Measurements from ENCODE around the gene RBM28.

The RBM28 gene

DNA sequence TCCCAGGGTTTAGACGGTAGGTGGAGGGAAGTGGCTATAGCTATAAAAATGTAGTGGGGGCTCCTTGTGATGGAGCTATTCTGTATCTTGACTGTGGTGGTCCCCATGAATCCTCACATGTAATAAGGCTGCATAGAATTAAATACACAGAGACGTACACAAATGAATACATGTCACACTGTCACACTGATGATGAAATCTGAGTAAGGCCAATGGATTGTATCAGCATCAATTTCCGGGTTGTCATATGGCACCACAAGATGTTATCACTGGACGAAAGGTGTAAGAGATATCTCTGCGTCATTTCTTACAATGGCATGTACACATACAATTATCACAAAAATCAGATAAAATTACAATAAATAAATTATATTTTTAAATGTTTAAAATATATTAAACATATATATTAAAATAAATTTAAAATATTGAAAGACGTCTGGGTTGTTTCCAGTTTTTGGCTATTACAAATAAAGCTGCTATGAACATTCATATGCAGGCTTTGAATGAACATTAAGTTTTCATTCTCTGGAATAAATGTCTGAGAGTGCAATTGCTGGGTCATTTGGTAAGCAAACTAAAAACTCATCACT is 64.5 kb downstream of the RBM28 start:
- no peak for DNase-seq

DNA sequence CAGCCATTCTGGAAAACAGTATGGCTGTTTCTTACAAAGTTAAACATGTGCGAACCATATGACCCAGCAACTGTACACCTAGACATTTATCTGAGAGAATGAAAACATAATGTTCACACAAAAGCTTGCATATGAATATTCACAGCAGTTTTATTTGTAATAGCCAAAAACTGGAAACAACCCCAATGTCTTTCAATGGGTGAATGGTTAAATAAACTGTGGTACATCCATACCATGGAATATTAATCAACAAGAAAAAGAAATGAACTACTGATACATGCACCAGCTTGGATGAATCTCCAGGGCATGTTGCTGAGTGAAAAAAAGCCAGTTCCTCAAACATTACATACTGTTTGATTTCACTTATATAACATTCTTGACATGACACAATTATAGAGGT is 65.3 kb downstream of the RBM28 start:
- no peak for DNase-seq

DNA sequence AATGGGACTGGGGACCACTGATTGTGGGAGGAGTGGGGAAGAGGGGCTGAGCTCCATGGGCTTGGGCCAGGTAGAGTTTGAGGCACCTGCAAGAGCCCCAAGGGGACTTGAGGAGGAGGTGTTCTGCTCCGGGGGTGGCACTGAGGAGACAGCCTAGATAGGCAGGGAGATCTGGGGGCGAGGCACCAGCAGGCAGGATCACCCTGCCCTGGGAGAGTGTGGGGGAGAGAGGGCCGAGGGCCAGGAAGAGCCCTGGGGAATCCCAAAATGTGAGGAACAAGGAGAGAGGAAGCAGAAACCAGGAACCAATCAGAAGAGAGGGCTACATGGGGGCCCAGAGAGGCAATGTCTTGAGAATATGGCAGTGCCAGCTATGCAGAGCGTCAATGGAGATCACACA is 68.0 kb downstream of the RBM28 start:
- no peak for DNase-seq

DNA sequence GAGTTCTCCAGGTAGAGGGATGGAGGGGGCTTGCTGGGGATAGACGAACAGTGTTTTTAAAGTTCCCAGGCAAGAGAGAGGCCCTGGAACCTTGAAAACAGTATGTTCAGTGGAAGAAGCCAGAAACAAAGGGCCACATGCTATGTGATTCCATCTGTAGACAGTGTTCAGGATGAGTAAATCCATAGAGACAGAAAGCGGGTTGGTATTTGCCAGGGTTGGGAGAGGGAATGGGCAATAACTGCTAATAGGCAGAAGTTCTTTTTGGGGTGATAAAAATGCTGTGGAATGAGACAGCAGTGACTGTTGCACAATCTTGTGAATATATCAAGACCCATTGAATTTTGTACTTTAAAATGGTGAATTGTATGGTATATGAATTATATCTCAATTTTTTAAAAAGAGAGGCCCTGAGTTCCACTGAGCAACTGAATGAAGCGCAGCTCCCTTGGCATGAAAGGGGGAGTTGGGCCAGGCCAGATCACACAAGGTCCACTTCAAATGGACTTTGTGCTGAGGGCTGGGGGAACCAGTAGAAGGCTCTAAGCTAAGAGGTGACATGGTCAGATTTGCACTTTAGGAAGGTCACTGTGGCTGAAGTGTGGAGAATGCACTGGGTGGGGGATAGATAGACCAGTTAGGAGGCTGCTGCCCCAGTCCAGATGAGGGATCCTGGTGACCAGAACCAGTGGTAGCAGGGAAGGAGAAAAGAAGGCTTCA is 68.7 kb downstream of the RBM28 start:
- DNase-seq, result no peak

DNA sequence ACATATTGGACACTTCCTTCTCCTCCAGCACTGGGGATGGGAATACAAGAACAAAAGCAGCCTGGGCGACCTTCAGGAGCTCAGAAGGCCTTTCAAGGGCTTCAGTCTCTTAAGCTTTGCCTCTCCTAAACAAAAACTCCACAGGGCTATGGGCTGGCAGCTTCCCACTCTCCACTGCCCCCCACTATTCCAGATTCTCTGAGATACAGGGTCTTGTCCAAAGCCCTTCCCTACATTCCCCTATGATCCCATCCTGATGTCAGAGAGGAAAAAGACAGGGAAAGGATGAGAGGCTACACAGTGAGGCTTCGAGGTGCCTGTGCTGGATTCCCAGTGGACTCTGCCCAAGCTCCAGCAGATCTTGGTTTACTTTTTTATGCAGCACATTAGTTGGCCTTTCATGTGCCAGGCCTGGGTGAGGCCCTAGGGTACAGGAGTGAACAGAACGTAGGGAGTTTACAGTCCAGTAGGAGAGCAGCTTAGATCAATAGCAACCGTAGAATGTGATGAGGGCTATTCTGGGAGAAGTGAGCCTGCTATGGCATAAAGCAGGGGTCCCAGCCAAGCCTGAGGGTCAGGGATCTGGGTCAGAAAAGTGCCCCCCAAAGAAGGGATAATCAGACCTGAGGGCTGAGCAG is 69.3 kb downstream of the RBM28 start:
- DNase-seq, result no peak

DNA sequence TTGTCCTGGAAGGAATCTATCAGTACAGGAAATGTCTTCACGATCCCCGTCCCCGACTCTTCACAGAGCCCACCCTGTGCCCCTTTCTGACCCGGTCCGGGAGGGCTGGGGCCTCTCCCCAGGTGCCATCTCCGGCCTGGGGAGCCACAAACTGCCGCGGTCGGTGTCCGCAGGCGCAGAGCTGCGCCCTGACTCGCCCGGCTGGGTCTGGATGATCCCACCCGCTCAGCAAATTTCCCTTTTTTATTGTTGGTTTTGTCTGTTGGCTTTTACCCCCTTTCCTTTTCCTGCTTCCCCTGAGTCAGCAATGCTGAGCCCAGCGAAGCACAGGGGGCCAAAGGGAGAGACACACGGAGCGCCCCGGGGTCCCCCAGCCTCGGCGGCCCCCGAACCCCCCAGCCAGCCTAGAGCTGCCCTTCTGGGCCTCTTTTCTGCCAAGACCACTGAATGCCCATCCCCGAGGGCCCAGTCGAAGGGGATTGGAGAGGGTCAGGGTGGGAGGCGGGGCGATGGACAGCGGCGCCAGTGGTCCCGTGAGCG is 71.7 kb downstream of the RBM28 start:
- peak; percentile 77 for DNase-seq

DNA sequence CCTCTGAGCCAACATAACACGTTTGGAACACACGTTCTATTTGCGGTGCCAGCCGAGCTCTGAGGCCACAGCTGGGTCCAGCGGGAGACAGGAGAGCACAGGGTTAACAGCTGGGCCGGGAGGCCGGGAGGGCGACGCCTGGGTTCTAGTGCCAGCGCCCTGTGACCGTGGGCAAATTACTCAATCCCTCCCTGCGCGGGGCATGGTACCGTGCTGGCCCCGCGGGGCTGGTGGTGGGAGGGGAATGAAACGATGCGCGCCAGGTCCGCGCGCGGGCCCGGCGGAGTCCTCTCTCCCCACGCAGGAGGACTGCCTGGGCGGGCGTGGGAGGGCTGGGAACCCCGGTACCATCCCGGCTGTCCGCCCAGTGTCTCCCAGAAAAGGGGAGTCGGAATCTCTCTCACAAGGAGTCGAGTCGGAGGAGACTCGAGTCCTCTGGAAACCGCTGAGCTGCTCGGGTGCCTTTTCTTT is 72.2 kb downstream of the RBM28 start:
- DNase-seq, result no peak

DNA sequence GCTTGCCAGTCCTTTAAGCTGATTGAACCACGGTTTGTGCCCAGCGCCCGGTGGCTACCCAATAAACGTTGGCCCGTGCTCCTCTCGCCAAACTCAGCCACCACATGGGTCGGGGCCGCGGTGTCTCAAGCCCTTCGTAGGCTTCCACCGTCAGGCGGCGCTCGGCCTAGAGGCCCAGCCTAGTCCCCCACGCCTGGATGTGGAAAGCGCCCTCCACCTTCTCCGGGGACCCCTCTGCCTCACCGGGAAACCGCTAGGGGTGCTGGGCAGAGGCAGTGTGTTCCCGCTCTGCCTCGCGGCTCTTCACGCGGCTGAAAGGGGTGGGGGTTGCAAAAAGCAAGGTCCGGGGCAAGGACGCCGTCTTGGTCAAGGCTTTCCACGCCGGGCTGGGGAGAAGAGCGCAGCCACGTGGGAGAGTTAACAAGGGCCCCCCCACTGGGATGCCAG is 72.9 kb downstream of the RBM28 start:
- DNase-seq, result no peak

DNA sequence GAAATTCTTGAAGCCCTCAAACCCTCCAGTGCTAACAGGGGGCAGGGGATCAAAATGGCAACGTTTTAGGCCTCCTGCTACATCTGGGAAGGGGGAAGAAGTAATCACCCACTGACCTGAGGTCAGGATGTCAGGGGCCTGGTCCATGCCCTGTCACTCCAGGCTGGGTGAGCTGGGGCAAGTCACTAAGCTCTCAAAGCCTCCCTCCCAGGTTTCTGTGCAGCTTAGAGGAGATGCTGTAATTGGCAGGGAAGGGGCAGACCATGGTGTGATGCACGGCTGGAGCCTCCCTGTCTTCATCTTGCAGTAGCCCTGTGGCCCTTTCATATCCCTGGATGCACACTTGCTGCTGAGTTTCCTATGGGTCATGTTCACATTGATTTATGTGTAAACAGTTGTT is 75.5 kb downstream of the RBM28 start:
- no peak for DNase-seq

DNA sequence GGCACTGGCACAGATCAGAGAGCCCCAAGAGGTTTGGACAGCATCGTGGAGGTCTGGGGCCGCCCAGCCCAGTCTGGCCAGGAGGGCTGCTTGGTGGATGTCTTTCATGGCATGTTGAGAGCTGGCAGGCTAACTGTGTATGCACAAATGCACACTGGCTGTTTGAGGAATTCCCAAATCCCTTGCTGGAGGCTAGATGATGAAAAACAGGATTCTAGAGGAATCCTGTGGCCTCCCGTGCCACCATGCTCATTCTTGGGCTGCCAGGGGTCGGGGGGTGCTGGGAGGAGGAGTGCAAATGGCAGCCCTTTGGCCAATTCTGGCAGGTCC is 76.1 kb downstream of the RBM28 start:
- DNase-seq, result no peak

DNA sequence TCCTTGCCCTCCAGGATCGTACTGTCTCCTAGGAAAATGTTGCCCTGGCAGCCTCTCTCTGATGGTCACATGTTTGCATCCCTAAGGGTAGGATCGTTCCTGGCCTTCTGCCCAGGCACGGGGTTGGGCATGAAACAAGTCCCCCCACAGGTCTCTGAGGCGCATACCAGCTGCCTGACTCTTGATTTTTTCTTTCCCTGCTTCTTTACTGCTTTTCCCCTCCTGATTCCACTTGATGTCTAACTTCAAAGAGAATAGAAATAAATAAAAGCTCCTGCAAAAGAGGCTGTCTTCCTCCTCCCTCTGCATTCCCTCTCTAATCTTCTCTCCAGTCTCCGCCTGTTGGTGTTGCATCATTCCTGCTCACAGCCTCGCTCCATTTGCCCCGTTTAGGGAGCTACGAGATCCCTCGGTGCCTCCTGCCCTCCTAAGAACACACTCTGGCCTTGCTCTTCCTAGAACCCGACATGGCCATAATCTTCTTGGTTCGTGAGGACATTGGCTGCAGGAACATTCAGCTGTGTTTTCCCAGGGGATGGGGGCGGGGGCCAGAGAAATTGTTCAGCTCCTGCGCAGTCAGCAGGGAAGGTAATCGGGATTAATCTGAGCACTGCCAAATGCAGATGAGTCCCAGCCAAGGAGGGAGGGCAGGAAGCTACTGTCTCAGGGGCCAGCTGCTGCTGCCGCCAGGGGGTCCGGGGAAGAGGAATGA is 76.7 kb downstream of the RBM28 start:
- peak; percentile 52 for DNase-seq

DNA sequence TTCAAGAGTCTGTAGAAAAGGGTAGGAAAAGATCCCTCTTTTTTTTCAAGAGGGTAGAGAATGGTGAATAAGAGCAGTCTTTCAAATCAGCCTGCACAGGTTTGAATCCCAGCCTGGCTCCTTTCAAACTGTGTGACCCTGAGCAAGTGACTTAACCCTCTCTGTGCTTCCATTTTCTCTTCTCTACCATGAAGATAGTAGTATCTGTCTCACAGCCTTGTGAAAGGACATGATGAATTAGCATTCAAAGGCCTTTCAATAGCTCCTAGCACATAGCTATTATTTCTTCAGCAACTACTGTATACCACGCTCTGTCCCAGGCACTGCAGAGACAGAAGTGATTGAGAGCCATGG is 77.2 kb downstream of the RBM28 start:
- no peak for DNase-seq

DNA sequence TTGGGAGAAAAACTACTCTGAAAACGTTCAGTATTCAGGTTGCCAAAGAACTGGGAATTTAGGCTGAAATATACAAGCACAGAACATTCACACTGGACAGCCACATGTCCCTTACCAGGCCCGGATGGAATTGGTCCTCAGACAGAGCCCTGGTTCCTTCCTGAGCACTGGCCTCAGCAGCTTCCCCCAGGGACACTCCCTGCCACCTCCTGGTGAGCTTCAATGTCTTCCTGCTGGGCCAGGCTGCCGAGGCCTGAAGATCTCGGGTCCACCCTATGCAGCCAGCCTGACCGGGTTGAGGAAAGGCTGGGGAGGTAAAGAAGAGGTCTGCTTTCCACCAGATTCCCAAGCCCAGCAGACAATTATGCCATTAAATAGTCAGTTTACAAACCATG is 77.8 kb downstream of the RBM28 start:
- no peak for DNase-seq

DNA sequence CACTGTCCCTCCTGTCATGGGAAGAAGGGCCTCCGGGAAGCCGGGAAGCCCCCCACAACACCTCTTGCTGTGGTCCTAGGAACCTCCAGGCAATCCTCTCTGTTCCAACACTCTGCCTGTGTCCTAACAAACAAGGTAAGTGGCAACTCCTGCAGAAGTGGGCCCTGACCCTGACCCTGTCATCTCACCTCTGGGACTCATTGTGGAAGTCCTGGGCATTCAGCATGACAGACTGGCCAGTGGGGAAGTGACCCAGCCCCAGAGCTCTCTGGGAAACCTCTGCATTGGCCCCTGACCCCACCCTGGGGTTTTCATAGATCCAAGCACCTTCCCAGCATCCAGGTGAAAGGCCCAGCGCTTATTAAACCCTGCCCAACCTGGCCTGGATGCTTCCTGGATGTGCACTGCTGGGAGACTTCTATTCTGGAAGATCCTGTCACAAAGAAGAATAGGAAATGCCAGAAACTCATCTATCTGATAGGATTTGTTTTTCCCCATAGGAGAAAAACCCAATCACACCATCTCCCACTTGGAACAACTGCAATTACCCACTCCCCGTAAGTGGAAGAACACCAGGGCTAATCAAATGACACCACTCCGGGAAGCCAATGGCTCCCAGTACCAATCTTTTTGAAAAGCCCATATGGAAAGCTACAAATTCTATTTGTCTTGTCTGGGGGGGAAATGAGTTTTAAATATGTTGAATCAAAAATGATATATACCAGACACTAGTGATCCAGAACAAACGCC is 78.4 kb downstream of the RBM28 start:
- no peak for DNase-seq

DNA sequence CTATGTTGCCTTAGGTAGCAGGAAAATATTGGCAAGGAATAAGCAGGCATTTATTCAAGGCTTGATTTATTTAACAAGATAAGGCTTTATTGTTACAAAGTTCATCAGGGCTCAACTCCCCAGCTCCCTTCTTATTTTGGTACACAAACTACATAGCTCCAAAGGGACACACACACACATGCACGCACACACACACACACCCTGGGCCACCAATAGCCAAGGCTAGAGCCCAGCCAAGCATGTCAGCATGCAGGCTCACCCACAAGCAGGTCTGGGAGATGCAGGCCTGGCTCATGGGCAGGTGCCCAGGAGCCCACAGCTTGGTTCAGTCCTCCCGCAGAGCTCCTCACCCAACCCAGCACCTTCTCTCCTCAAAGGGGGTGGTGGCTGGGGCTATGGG is 79.2 kb downstream of the RBM28 start:
- DNase-seq, result no peak

DNA sequence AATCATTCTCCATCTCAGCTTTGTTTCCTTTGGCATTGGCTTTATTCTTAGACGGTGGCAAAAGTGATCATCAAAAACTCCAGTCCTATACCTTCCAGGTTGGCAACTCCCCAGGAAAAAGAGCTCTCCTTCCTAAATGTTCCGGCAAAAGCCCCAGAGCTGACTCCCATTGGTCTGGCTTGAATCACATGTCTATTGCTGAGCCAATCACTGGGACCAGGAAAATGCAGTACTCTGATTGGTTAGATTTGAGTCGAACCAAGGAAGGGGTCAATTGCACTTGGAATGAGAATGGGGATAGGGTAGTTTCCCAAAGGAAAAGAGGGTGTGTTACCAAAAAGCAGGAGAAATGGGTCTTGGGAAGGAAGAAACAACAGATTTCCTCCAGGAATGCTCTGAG is 80.3 kb downstream of the RBM28 start:
- DNase-seq, result no peak

DNA sequence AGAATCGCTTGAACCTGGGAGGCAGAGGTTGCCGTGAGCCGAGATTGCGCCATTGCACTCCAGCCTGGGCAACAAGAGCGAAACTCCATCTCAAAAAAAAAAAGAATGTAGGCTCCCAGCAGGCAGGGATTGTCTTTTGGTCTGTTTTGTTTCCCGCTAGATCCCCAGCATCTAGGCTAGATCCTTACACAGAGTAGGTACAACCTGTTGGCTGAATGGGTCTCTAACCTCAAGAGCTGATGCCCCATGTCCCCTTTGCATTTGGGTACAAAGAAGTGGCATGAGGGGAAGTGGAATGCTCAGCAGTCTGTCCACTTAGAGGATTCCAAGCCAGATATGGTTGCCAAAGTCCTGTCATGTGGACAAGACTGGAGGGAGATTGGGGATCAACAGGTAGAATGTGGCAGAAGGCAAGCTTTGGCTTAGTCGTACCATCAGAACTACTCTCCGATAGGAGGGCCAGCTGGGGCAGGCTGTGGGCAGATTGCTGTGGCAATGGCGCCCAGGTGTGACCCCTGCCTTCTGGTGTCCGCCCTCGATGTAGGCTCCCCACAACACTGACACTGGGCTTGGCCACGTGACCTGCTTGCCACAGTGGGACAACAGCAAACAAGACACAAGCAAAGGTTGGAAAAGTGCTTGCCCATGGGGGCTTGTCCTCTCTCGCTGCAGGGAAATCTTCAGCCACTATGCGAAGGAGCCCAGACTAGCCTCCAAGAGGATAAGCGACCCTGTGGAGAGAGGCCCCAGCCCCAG is 81.3 kb downstream of the RBM28 start:
- DNase-seq, result no peak

DNA sequence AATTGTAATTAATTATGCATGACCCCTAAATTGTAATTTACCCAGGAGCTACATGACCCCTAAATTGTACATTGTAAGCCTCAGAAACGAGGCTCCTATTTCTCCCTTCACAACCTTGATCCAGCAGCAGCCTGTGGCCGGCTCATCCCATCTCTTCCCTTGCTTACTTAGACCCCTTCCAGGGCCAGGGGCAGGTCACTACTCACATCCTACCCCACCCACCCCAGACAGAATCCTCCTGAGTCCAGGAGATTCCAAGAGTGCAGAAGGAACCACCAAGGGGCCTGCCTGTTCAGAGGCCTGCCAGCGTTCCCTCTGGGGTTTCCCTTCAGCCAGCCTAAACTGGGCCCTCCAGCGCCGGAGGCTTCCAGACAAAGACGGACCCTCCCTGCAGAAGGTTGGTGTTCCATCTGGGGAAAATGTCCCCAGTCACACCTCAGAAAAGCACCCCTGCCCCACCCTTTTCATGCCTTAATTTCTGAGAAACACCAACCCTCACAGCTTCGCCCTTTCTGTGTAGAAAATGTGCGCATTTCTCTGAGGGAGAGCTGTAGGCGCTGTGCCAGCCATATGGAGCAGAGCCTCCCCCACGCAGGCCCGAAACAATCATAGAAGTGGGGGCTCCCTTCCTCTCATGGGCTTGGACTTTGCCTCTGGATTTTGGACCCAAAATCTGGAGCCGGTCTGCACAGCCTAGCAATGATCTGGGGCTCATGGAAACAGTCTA is 83.5 kb downstream of the RBM28 start:
- no peak for DNase-seq

DNA sequence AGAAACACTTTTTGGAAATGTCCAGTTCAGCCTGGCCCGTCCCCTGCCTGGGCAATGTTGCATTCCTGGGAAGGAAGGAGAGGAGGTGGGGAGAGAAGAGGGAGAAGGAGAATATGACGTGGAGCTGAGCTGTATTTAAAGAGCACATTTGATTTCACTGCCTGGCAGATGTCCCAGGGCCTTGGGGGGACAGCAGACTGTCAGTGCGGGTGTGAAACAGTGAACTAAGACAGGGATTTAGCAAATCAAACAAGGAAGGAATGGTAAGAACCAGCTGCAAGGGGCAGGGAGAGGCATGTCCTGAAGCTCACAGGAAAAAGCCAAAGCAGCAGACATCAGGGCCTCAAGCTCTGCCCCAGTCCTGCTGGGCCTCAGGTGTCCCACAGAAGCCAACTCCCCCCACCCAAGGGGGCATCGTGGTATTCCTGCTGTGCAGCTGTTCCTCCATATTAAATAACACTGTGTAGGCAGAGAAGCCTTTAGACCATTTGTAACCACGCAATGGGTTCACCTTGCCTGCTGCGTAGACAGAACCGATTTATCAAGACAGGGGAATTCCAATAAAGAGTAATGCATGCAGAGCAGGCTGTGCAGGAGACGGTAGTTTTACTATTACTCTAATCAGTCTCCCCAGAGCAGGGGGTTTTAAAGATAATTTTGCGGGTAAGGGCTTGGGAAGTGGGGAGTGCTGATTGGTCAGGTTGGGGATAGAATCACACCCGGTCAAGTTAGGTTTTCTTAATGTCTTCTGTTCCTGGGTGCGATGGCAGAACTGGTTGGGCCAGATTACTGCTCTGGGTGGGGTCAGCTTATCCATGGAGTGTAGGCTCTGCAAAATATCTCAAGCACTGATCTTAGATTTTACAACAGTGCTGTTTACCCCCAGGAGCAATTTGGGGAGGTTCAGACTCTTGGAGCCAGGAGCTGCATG is 84.3 kb downstream of the RBM28 start:
- DNase-seq, result no peak

DNA sequence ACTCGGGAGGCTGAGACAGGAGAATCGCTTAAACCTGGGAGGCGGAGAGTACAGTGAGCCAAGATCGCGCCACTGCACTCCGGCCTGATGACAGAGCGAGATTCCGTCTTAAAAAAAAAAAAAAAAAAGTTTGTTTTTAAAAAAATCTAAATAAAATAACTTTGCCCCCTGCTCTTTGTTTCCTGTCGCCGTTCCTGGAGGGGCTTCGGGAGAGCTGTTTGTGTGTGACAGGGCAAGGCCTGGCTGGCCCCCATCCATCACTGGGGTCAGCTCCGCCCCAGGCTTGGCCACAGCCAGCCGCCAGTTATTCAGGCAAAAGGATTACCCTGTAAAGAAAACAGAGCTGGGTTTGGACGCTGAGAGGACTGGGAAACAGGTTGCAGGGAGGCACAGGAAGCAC is 86.2 kb downstream of the RBM28 start:
- DNase-seq, result no peak
